Keratinocyte (primary cell): ENCODE measurements around the gene DOCK1.

Experiments used
- CTCF ChIP-seq, 3 experiments: IDR thresholded peaks in 1 of 3; conservative IDR thresholded peaks in 1 of 3; optimal IDR thresholded peaks in 1 of 3; 2 replicates in 2 of 3; 3 replicates in 1 of 3; pipeline versions ENCODE3 to v1.5.1; 2011; ENCODE audit warnings: low read length in 3 of 3, mild to moderate bottlenecking in 3 of 3, moderate library complexity in 2 of 3, control low read depth in 1 of 3, inconsistent platforms in 1 of 3; ENCODE audit not compliant: insufficient read depth in 2 of 3; ENCODE audit errors: extremely low read depth in 1 of 3
- EZH2 ChIP-seq: IDR thresholded peaks from one replicate; pipeline ENCODE4 v1.6.1; 2012; ENCODE audit warnings: inconsistent platforms, mild to moderate bottlenecking, low read length, moderate library complexity

GRCh38 chr10:126946746-126947145, 41.5 kb downstream of the DOCK1 start:
- TF ChIP-seq CTCF (optimal IDR thresholded peaks at IDR 0.05 in 1 of 3, IDR thresholded peaks at IDR 0.05 in 1 of 3, conservative IDR thresholded peaks at IDR 0.05 in 1 of 3; ENCODE audit: extremely low read depth in 1 of 3, insufficient read depth in 2 of 3, low read length in 3 of 3) (no peak), EZH2 (no peak)
